Measurements from ENCODE around the gene EFEMP1. TPM values are rescaled to one million over a fixed set of nuclear protein-coding genes. Genes with fewer than 3 reads are reported as not detected.

EFEMP1 gene
- total RNA-seq, 3 donors from 2014 or later, result 9.5 to 80.1 (median 40.8) TPM

DNA sequence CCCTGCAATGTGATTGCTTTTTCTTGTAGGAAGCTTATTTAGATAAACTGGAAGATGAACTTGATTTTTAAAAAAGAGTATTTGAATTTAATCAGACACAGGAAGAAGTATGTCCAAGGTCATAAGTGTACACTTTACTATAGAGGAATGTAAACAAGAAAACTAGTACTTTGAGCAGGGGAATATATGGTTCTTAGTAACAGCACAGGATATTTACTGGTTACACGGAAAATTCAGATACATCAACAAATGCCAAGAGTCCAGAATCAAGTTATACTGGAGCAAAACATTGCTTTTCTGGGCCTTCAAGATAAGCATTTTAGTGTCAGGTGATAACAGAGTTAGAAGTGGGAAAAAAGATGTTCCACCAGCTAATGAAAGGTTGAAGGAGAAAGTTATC, 75.5 kb downstream of the EFEMP1 start:
- H3K4me3 ChIP-seq, result no peak overlapping the region
- DNase-seq (no peak), ATAC-seq (no peak)
- peaks cover 2% of the 10 kb centered on the region for H3K4me1 ChIP-seq (ENCODE audit: low read depth)
- no peak for TF ChIP-seq CTCF (IDR thresholded peaks at IDR 0.05)
- H3K36me3 ChIP-seq (ENCODE audit: low read depth), result no peaks in the 10 kb centered on the region
- H3K9me3 ChIP-seq, result no peaks in the 10 kb centered on the region
- intact Hi-C loops (cut with DNase I, micrococcal nuclease), result no loop called here

- H3K4me3 ChIP-seq, result no peak overlapping the region
- ATAC-seq (no peak), DNase-seq (no peak)
- H3K36me3 ChIP-seq (ENCODE audit: low read depth), result no peaks in the 10 kb centered on the region
- intact Hi-C loops (cut with DNase I, micrococcal nuclease), result no loop called here
- TF ChIP-seq CTCF (IDR thresholded peaks at IDR 0.05), result no peak
- no peaks in the 10 kb centered on the region for H3K9me3 ChIP-seq
- H3K4me1 ChIP-seq (ENCODE audit: low read depth), result peaks cover 6% of the 10 kb centered on the region
Measured at GRCh38 chr2:55846426-55846825, 77.2 kb downstream of the EFEMP1 start.

- Histone ChIP-seq H3K4me1 (ENCODE audit: low read depth) (peaks cover 6% of the 10 kb centered on the region), H3K36me3 (ENCODE audit: low read depth) (no peaks in the 10 kb centered on the region), H3K4me3 (no peak overlapping the region), H3K9me3 (no peaks in the 10 kb centered on the region)
- TF ChIP-seq CTCF (IDR thresholded peaks at IDR 0.05), result no peak
- ATAC-seq (no peak), DNase-seq (no peak)
- intact Hi-C loops (cut with DNase I, micrococcal nuclease), result no loop called here
Measured at GRCh38 chr2:55844986-55845385, 78.6 kb downstream of the EFEMP1 start.

DNA sequence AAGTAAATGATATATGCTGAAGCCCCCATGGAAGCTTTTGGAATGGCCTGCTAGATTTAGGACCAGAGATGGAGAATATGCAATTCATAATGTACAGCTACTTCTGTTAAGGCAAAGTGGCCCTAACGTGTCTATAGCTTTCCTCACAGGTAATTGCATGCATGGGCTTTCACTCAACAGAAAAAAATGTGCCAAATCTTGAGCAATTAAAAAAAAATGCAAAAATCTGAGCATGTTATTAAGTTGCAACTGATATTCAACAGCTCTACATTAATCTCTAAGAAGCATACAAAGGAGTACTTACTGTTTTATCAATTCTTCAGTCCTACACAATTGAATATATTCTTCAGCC, 79.6 kb downstream of the EFEMP1 start:
- Histone ChIP-seq H3K4me1 (ENCODE audit: low read depth) (peaks cover 12% of the 10 kb centered on the region), H3K9me3 (no peaks in the 10 kb centered on the region), H3K36me3 (ENCODE audit: low read depth) (no peaks in the 10 kb centered on the region), H3K4me3 (no peak overlapping the region)
- ATAC-seq (no peak), DNase-seq (no peak)
- TF ChIP-seq CTCF (IDR thresholded peaks at IDR 0.05), result no peak
- intact Hi-C loops (cut with DNase I, micrococcal nuclease), result no loop called here

- no peaks in the 10 kb centered on the region for H3K9me3 ChIP-seq
- H3K36me3 ChIP-seq (ENCODE audit: low read depth), result no peaks in the 10 kb centered on the region
- DNase-seq (peak in 2 of 3 donors; percentile 34 to 70), ATAC-seq (peak; percentile 95)
- no peak for TF ChIP-seq CTCF (IDR thresholded peaks at IDR 0.05)
- peaks cover 15% of the 10 kb centered on the region for H3K4me1 ChIP-seq (ENCODE audit: low read depth)
- H3K4me3 ChIP-seq, result no peak overlapping the region
- intact Hi-C loops (cut with DNase I, micrococcal nuclease), result no loop called here
Measured at GRCh38 chr2:55843096-55843993, 80.2 kb downstream of the EFEMP1 start.
